Type B pancreatic cell (in vitro differentiated cells): Measurements from ENCODE around the gene DDX11. TPM values are rescaled to one million over a fixed set of nuclear protein-coding genes. Genes with fewer than 3 reads are reported as not detected.
"Not testable (repeated sequence)": the region's sequence is repeated elsewhere in the genome, so short reads cannot be mapped to it uniquely, and the experiment has no call there.

Experiments used
- DNase-seq: peaks from one replicate; pipeline ENCODE4 v3.0.0; 2021; ENCODE audit warnings: mixed read lengths; ENCODE audit not compliant: unreplicated experiment; ENCODE audit errors: extremely low spot score
- H3K27ac Mint-ChIP-seq: 2 replicates; pipeline ENCODE4 v1.8.0; 2021; ENCODE audit warnings: mild to moderate bottlenecking, mixed read lengths
- H3K27me3 Mint-ChIP-seq: 2 replicates; pipeline ENCODE4 v1.8.0; 2021; ENCODE audit warnings: mixed read lengths
- H3K36me3 Mint-ChIP-seq: 2 replicates; pipeline ENCODE4 v1.8.0; 2021; ENCODE audit warnings: mixed read lengths
- H3K4me1 Mint-ChIP-seq: one replicate; pipeline ENCODE4 v1.8.0; 2021; ENCODE audit warnings: mixed read lengths; ENCODE audit not compliant: unreplicated experiment
- H3K4me3 Mint-ChIP-seq: 2 replicates; pipeline ENCODE4 v1.8.0; 2021; ENCODE audit warnings: mild to moderate bottlenecking, mixed read lengths
- H3K9me3 Mint-ChIP-seq: 2 replicates; pipeline ENCODE4 v1.8.0; 2021; ENCODE audit warnings: mixed read lengths
- total RNA-seq: library from RNA; stranded (reverse); gene quantifications from 2 replicates; pipeline ENCODE4 v1.2.1, GENCODE V29; 2021; ENCODE audit warnings: low replicate concordance
- TF ChIP-seq, protein P1 (sequence below): fragments of 200-600 bp; sonication (generic); conservative IDR thresholded peaks from 2 replicates; pipeline ENCODE4 v1.5.0; 2021; ENCODE audit warnings: antibody characterized with exemption, mild to moderate bottlenecking

DDX11 gene
- total RNA-seq, 1 donor from 2014 or later: 144 TPM

DNA sequence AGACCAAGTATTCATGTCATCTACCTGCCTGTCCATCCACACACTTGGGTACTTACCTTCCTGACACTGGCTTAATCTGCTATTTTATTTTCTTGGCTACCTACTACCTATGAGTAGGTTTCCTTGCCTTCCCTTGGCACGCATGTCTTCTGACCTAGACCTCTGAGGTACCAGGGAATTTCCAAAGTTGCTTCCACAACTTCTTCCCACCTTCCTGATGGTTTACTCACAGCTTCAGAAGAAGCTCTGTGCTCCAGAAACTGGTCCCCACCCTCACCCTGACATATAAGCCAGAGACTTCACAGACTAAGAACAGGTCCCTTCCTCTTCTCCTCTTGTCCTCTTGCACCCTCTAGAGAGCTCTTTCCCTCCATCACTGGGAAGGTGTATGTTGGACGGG, 35.7 kb upstream of the DDX11 start:
- no peaks in the 10 kb centered on the region for H3K9me3 Mint-ChIP-seq
- no peak overlapping the region for H3K27ac Mint-ChIP-seq

DNA sequence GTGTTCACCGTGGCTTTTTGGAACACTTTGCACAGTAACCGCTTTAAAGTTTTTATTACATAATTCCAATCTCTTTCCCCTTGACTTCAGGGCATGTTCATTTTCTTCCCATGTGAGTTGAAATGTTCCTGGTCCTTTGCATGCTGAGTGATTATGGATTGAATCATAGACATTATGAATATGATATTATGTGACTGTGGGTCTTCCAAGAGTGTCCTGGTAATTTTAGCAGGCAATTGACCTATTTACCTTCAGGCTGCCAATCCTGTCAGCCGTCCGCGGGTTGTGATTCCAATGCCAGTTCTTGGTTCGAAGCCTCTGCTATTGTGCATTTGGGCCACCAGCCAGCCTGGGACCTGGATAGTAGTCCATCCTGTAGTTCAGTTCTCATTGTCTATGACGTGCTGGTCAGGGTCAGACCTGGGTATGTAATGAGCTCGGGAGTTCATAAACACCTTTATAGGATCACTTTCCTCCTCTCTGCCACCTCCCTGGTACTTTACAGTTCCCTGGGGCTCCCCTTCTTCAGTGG, 32.6 kb upstream of the DDX11 start:
- TF ChIP-seq, protein P1, sequence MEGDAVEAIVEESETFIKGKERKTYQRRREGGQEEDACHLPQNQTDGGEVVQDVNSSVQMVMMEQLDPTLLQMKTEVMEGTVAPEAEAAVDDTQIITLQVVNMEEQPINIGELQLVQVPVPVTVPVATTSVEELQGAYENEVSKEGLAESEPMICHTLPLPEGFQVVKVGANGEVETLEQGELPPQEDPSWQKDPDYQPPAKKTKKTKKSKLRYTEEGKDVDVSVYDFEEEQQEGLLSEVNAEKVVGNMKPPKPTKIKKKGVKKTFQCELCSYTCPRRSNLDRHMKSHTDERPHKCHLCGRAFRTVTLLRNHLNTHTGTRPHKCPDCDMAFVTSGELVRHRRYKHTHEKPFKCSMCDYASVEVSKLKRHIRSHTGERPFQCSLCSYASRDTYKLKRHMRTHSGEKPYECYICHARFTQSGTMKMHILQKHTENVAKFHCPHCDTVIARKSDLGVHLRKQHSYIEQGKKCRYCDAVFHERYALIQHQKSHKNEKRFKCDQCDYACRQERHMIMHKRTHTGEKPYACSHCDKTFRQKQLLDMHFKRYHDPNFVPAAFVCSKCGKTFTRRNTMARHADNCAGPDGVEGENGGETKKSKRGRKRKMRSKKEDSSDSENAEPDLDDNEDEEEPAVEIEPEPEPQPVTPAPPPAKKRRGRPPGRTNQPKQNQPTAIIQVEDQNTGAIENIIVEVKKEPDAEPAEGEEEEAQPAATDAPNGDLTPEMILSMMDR: no peak
- Mint-ChIP-seq H3K27ac (no peak overlapping the region), H3K4me1 (no peaks in the 10 kb centered on the region), H3K9me3 (no peaks in the 10 kb centered on the region), H3K4me3 (no peak overlapping the region), H3K36me3 (peaks cover 5% of the 10 kb centered on the region), H3K27me3 (peaks cover 21% of the 10 kb centered on the region)
- DNase-seq: no peak

More for the DNA sequence above, 35.7 kb upstream of the DDX11 start:
- Mint-ChIP-seq H3K4me1 (no peaks in the 10 kb centered on the region), H3K27me3 (peaks cover 32% of the 10 kb centered on the region), H3K4me3 (no peak overlapping the region), H3K36me3 (peaks cover 5% of the 10 kb centered on the region)
- TF ChIP-seq, protein P1: no peak
- DNase-seq: no peak

DNA sequence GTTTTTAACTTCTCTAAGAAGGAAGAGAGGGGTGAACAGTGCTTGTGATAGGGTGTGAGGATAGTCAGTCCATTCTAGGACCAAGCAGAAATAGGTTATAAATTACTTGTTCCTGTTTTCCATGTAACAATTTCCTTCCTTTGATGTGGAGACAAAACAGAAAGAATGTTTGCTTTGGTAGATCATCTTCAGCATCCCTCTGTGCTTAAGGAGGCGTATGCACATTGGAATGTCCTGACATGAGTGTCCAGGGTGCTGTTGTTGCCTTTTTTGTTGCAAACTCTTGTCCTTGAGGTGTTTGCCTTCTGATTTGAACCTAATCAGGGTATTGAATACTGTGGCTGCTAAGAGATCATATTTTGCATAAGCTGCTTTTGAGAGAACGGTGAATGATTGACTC, 23.5 kb upstream of the DDX11 start:
- not testable (repeated sequence) for H3K4me1 Mint-ChIP-seq, DNase-seq, H3K36me3 Mint-ChIP-seq, H3K9me3 Mint-ChIP-seq, H3K27ac Mint-ChIP-seq, H3K27me3 Mint-ChIP-seq, H3K4me3 Mint-ChIP-seq

DNA sequence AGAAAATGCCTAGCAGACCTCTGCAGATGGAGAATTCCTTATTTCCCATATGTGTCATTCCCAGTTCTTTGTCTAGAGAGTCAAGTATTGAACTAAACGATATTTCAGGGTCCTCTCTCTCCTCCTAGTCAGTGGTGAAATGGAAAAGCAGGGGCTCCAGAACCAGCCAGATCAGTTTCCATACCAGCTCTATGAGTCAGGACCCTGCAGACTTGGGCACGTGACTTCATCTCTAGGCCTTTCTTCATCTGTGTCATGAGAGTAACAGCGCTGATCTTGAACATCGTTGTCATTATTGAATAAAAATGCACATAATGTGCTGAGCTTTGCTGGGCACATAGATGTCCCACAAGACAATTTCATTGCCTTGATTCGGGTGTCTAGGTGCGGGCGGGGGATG, 23.1 kb upstream of the DDX11 start:
- not testable (repeated sequence) for H3K9me3 Mint-ChIP-seq, H3K36me3 Mint-ChIP-seq, H3K4me3 Mint-ChIP-seq, H3K27ac Mint-ChIP-seq, H3K4me1 Mint-ChIP-seq, H3K27me3 Mint-ChIP-seq, DNase-seq

DNA sequence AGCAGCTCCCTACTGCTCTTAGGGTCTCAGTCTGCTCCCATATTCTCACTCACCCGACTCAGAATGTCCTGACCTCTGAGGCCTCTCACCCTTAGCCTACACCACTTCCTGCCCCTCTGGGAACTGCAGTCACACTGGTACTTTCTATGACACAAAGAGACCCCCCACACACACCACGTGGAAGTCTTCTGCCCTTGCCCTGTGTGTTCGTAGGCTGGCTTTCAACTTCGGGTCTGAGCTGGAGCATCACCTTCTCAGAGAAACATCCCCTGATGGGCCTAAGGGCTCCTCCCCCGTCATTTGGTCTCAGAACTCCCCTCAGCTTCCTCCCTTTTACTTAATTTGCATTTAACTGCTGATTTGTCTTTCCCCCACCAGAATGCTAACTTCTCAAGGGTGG, 22.0 kb upstream of the DDX11 start:
- H3K4me3 Mint-ChIP-seq, H3K4me1 Mint-ChIP-seq, DNase-seq, H3K36me3 Mint-ChIP-seq, H3K27ac Mint-ChIP-seq, H3K27me3 Mint-ChIP-seq, H3K9me3 Mint-ChIP-seq: not testable (repeated sequence)

DNA sequence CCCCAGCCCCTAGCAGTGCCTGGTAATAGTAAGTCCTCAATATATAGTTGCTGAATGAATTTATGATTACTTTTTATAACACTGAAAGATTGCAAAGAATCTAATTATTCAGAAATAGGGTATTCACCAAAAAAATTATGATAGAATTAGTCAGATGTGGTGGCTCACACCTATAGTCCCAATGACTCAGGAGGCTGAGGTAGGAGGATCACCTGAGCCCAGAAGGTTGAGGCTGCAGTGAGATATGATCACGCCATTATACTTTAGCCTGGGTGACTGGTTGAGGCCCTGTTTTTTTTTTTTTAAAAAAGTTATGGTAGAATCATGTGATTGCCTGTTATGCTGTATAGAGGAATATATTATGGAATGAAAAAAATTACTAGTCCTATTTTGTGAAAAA, 21.5 kb upstream of the DDX11 start:
- not testable (repeated sequence) for H3K27ac Mint-ChIP-seq, DNase-seq, H3K4me3 Mint-ChIP-seq, H3K36me3 Mint-ChIP-seq, H3K9me3 Mint-ChIP-seq, H3K4me1 Mint-ChIP-seq, H3K27me3 Mint-ChIP-seq

DNA sequence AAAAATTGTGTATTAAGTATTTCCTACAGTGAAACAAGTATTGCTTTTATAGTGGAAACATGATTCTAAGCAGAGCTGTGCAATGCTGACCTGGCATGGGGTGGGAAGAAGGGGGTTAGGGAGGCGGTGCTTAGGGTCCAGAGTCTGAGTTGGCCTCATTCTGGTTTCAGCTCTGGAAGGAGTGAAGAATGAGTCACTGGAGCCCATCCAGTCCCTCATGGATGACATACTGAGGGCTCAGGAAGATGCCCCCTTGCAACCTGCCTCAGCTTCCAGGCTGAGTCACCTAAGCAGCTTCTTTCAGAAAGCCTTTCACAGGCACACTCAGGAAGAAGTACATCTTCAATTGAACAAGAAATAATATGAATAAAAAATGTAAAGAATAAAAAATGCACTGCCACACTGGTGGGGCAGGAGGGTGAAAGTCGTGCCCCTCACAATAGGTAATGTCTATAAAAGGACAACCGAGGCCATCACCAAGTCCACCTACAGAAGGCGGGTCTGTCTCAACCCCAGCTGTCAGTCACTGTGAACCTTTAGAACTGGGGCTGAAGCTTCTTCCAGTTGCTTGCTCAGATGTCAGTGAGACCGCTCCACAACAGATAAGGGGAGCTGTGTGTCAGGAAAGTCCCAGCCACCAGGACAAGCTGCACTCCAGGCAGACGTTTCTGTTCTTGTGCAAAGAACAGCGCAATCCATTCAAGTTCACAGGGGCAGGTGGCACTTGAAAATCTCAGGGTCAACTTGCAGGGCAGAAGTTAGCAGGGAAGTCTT, 20.8 kb upstream of the DDX11 start:
- H3K9me3 Mint-ChIP-seq, H3K4me1 Mint-ChIP-seq, DNase-seq, H3K4me3 Mint-ChIP-seq, H3K27me3 Mint-ChIP-seq, H3K27ac Mint-ChIP-seq, H3K36me3 Mint-ChIP-seq: not testable (repeated sequence)

DNA sequence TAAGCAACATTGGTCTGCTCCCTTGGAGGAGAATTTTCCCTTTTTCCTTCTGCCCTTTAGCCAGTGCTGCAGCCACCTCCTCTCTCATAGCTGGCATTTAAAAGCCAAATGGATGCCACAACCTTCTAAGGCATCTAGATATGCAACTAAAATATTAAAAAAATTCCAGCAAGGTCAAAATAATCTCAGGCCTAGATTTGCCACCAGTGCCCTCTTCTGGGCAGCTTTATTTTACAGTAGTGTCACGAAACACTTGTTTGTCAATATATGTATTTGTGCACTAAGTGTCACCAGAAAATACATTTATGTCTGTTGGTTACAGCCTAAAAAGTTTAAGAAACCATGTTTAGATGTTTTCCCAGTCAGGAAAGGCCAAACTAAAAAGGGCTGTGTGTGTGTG, 19.7 kb upstream of the DDX11 start:
- not testable (repeated sequence) for H3K36me3 Mint-ChIP-seq, H3K9me3 Mint-ChIP-seq, H3K27me3 Mint-ChIP-seq, H3K4me3 Mint-ChIP-seq, H3K4me1 Mint-ChIP-seq, DNase-seq, H3K27ac Mint-ChIP-seq
- TF ChIP-seq, protein P1: peak; percentile 53
